Gastrocnemius medialis (tissue), 4 donors: ENCODE measurements around the gene NCOA7. TPM values are rescaled to one million over a fixed set of nuclear protein-coding genes. Genes with fewer than 3 reads are reported as not detected.

Experiments used
- ATAC-seq, 2 donors: fragments of 150-250 bp; one replicate each; pipeline ENCODE4 v1.9.1; 2016
- DNase-seq, 2 donors: peaks; one replicate each; pipeline ENCODE4 v3.0.0-alpha.2; 2019
- H3K27ac ChIP-seq, 4 donors: fragments of 200-600 bp; sonication (generic); 1 replicate in 1 of 4; 2 replicates in 3 of 4; pipeline ENCODE4 v1.5.1; 2016 to 2018; ENCODE audit warnings: mild to moderate bottlenecking in 2 of 4, moderate library complexity in 1 of 4
- H3K27me3 ChIP-seq, 3 donors: fragments of 200-600 bp; sonication (generic) in 2 of 3; 1 replicate in 1 of 3; 2 replicates in 2 of 3; pipeline versions ENCODE4 v1.5.1 to v1.6.0; 2016 to 2019; ENCODE audit warnings: mild to moderate bottlenecking in 1 of 3, moderate library complexity in 1 of 3
- H3K36me3 ChIP-seq, 2 donors: fragments of 200-600 bp; sonication (generic) in 1 of 2; one replicate each; pipeline ENCODE4 v1.5.1; 2017 to 2018
- H3K4me1 ChIP-seq, 2 donors: fragments of 200-600 bp; sonication (generic) in 1 of 2; one replicate each; pipeline ENCODE4 v1.5.1; 2016 to 2017; ENCODE audit warnings: mild to moderate bottlenecking in 2 of 2
- H3K4me3 ChIP-seq, 4 donors: fragments of 200-600 bp; sonication (generic) in 3 of 4; 1 replicate in 1 of 4; 2 replicates in 3 of 4; pipeline ENCODE4 v1.5.1; 2016 to 2019; ENCODE audit warnings: mild to moderate bottlenecking in 2 of 4
- H3K9me3 ChIP-seq, 3 donors: fragments of 200-600 bp; sonication (generic) in 2 of 3; 1 replicate in 1 of 3; 2 replicates in 2 of 3; pipeline ENCODE4 v1.5.1; 2016 to 2019
- POLR2A ChIP-seq, 2 donors: fragments of 450-650 bp; IDR thresholded peaks; one replicate each; pipeline ENCODE4 v1.6.1; 2017; ENCODE audit warnings: antibody characterized with exemption in 2 of 2, mild to moderate bottlenecking in 2 of 2, moderate library complexity in 2 of 2
- in situ Hi-C, 4 donors: fragments of 200-750 bp; cut with MboI; loops; one replicate each; pipeline versions ENCODE4 v1.15.0 to v1.8.0; 2017; ENCODE audit warnings: low sequenced_read_pairs in 4 of 4
- intact Hi-C: fragments of 100-400 bp; cut with DNase I; formaldehyde crosslinking; loops from one replicate; pipeline ENCODE4 v1.15.1; 2023; ENCODE audit warnings: low total_unique reads
- total RNA-seq, 4 donors: library from RNA; depleted of rRNA; stranded (reverse); fragments of >200 nt; gene quantifications; one replicate each; pipeline versions ENCODE4 v1.1.0 to v1.2.3, GENCODE V29; 2016
- TF ChIP-seq, protein P1 (sequence below), 5 experiments: fragments of 450-650 bp in 3 of 5; fragments of 200-600 bp in 2 of 5; sonication (generic) in 2 of 5; IDR thresholded peaks in 4 of 5; conservative IDR thresholded peaks in 1 of 5; 1 replicate in 4 of 5; 2 replicates in 1 of 5; pipeline ENCODE4 v1.5.1; 2016 to 2019; ENCODE audit warnings: antibody characterized with exemption in 5 of 5, mild to moderate bottlenecking in 3 of 5, moderate library complexity in 3 of 5

The NCOA7 gene
- total RNA-seq, 4 donors from 2014 or later, result 7.0 to 9.5 (median 9.2) TPM

DNA sequence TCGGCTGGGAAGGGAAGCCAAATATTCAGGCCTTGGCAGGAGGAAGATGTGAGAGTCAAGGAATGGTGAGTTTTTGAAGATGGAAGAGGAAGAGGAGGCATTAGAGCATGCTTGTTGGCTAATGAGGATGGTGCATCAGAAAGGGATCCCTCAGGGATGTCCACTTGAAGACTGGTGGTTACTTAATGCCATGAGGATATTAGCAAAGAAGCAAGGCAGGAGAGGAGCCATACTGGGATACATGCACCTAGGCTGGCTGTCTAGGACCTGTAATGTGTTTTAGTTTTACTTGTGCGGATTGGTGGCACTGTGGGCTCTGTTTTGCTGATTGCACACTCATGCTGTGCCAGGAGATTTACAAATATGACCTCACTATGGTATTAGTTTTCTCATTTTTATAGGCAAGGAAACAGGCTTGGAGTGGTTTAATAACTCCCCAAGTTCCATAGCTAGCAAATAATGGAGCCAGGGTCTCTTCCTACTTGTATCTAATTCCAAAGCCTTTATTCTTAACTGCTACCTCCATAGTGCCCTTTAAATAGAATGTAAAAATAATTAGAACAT, 37.8 kb downstream of the NCOA7 start:
- no peak overlapping the region for H3K27ac ChIP-seq
- intact Hi-C loops (no loop called here), in situ Hi-C loops (no loop called here)
- H3K36me3 ChIP-seq, result no peaks in the 10 kb centered on the region
- no peaks in the 10 kb centered on the region for H3K27me3 ChIP-seq
- peaks cover 0 to 11% of the 10 kb centered on the region in 2 donors for H3K4me1 ChIP-seq
- H3K4me3 ChIP-seq, result no peak overlapping the region
- no peaks in the 10 kb centered on the region for H3K9me3 ChIP-seq
- ATAC-seq, result peak in 1 of 2 donors; percentile 30
- no peak for DNase-seq
- no peak for TF ChIP-seq POLR2A (IDR thresholded peaks at IDR 0.05)
- TF ChIP-seq, protein P1, sequence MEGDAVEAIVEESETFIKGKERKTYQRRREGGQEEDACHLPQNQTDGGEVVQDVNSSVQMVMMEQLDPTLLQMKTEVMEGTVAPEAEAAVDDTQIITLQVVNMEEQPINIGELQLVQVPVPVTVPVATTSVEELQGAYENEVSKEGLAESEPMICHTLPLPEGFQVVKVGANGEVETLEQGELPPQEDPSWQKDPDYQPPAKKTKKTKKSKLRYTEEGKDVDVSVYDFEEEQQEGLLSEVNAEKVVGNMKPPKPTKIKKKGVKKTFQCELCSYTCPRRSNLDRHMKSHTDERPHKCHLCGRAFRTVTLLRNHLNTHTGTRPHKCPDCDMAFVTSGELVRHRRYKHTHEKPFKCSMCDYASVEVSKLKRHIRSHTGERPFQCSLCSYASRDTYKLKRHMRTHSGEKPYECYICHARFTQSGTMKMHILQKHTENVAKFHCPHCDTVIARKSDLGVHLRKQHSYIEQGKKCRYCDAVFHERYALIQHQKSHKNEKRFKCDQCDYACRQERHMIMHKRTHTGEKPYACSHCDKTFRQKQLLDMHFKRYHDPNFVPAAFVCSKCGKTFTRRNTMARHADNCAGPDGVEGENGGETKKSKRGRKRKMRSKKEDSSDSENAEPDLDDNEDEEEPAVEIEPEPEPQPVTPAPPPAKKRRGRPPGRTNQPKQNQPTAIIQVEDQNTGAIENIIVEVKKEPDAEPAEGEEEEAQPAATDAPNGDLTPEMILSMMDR (IDR thresholded peaks at IDR 0.05 in 4 of 5, conservative IDR thresholded peaks at IDR 0.05 in 1 of 5), result no peak

- Histone ChIP-seq H3K36me3 (no peaks in the 10 kb centered on the region), H3K27me3 (no peaks in the 10 kb centered on the region), H3K27ac (no peak overlapping the region), H3K9me3 (no peaks in the 10 kb centered on the region), H3K4me3 (no peak overlapping the region), H3K4me1 (peaks cover 0 to 13% of the 10 kb centered on the region in 2 donors)
- intact Hi-C loops (no loop called here), in situ Hi-C loops (no loop called here)
- no peak for ATAC-seq
- TF ChIP-seq, protein P1 (IDR thresholded peaks at IDR 0.05 in 4 of 5, conservative IDR thresholded peaks at IDR 0.05 in 1 of 5), result no peak
- TF ChIP-seq POLR2A (IDR thresholded peaks at IDR 0.05), result no peak
- DNase-seq, result no peak
These were observed 38.7 kb downstream of the NCOA7 start for GRCh38 chr6:125829433-125829832.

GRCh38 chr6:125831659-125832058, 40.9 kb downstream of the NCOA7 start:
- intact Hi-C loops, result no loop called here
- H3K36me3 ChIP-seq, result no peaks in the 10 kb centered on the region

DNA sequence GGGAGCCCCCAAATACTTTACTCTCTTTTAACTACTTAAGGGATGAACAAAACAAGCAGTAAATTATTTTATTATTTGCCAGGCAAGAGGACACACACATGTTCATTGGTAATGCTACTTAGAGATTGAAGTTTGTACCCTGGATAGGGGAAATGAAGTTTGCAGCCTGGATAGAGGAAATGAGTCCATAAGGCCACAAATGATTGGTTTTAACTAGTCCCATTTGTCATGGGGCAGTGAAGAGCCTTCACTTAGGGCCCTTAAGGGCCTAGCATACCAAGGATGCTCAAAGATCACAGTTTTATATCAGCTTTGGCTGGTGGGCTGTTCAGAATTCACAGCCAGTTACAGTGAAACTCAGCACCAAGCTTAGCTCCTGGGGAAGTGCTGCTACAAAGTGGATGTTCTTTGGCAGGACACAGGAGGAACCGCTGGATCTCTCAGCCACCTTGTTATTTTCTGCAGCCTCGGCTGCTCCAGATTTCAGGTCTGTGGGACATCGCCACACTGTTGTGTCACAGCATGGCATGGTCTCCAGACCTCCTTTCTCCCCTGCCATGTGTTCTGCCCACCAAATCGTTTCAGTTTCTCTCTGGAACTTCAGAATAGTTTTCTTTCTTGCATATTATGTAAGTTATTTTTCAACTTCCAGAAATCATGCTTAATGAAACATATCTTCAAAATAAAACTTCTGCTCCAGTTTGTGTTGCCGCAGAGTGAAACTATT, 41.8 kb downstream of the NCOA7 start:
- TF ChIP-seq, protein P1 (IDR thresholded peaks at IDR 0.05 in 4 of 5, conservative IDR thresholded peaks at IDR 0.05 in 1 of 5), result no peak
- TF ChIP-seq POLR2A (IDR thresholded peaks at IDR 0.05), result no peak
- DNase-seq, result no peak
- Histone ChIP-seq H3K27me3 (no peaks in the 10 kb centered on the region), H3K4me1 (peaks cover 0 to 13% of the 10 kb centered on the region in 2 donors), H3K27ac (peak overlapping the region in 1 of 4 donors; percentile 26), H3K9me3 (no peaks in the 10 kb centered on the region), H3K36me3 (no peaks in the 10 kb centered on the region), H3K4me3 (no peak overlapping the region)
- in situ Hi-C loops (no loop called here), intact Hi-C loops (no loop called here)
- no peak for ATAC-seq

More at GRCh38 chr6:125831659-125832058, 40.9 kb downstream of the NCOA7 start:
- in situ Hi-C loops, result no loop called here
- Histone ChIP-seq H3K9me3 (no peaks in the 10 kb centered on the region), H3K4me1 (peaks cover 0 to 13% of the 10 kb centered on the region in 2 donors), H3K27ac (no peak overlapping the region), H3K4me3 (no peak overlapping the region), H3K27me3 (no peaks in the 10 kb centered on the region)
- DNase-seq, result no peak
- ATAC-seq, result no peak
- no peak for TF ChIP-seq POLR2A (IDR thresholded peaks at IDR 0.05)
- TF ChIP-seq, protein P1 (IDR thresholded peaks at IDR 0.05 in 4 of 5, conservative IDR thresholded peaks at IDR 0.05 in 1 of 5), result no peak
